SHP77 (cell line): ENCODE data around the gene CCDC191.

Source experiments
- DNase-seq, 2 experiments: peaks; one replicate each; lab custom pipeline; 2025; lab: John Stamatoyannopoulos, UW

CCDC191 gene

GRCh38 chr3:113966172-113966571 lies 90.2 kb downstream of the CCDC191 start:
- DNase-seq = no peak

GRCh38 chr3:113963879-113964278 lies 92.4 kb downstream of the CCDC191 start:
- DNase-seq = no peak

- DNase-seq = no peak
These were observed 102.1 kb downstream of the CCDC191 start for GRCh38 chr3:113954091-113954685.

- DNase-seq = no peak
These were observed 102.6 kb downstream of the CCDC191 start for GRCh38 chr3:113953677-113954076.

- DNase-seq = no peak
These were observed 103.4 kb downstream of the CCDC191 start for GRCh38 chr3:113952921-113953320.

GRCh38 chr3:113948015-113948917 lies 108.1 kb downstream of the CCDC191 start:
- peak; percentile 35 to 60 for DNase-seq

- DNase-seq = peak; percentile 75 to 79
These were observed 108.8 kb downstream of the CCDC191 start, which contains the start of gene ZDHHC23 for GRCh38 chr3:113947372-113948014. TSS of gene ZDHHC23 (plus strand) at chr3:113948013. CDS start at chr3:113948803, 790 bp downstream.

- no peak for DNase-seq
These were observed 109.5 kb downstream of the CCDC191 start for GRCh38 chr3:113946831-113947230.

- DNase-seq = no peak
These were observed 128.8 kb downstream of the CCDC191 start for GRCh38 chr3:113927556-113927955.

- DNase-seq = no peak
These were observed 141.7 kb downstream of the CCDC191 start for GRCh38 chr3:113914646-113915045.
